ENCODE data around the gene STK10.

GRCh38 chr5:172172912-172173563 lies 15.0 kb downstream of the STK10 start:
- TF ChIP-seq POLR2A (IDR thresholded peaks at IDR 0.05) = no peak
- TF ChIP-seq, protein P1, sequence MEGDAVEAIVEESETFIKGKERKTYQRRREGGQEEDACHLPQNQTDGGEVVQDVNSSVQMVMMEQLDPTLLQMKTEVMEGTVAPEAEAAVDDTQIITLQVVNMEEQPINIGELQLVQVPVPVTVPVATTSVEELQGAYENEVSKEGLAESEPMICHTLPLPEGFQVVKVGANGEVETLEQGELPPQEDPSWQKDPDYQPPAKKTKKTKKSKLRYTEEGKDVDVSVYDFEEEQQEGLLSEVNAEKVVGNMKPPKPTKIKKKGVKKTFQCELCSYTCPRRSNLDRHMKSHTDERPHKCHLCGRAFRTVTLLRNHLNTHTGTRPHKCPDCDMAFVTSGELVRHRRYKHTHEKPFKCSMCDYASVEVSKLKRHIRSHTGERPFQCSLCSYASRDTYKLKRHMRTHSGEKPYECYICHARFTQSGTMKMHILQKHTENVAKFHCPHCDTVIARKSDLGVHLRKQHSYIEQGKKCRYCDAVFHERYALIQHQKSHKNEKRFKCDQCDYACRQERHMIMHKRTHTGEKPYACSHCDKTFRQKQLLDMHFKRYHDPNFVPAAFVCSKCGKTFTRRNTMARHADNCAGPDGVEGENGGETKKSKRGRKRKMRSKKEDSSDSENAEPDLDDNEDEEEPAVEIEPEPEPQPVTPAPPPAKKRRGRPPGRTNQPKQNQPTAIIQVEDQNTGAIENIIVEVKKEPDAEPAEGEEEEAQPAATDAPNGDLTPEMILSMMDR (IDR thresholded peaks at IDR 0.05) = no peak

Data from breast epithelium (tissue), 3 donors.